Activated T-cell treated with anti-CD3 and anti-CD28 coated beads, Interleukin-2, amount 50 U/mL, for 1 hour (primary cell): ENCODE results near the gene LY6G6C.

Source experiments
- DNase-seq: peaks from one replicate; pipeline ENCODE4 v3.0.0-alpha.2; 2020

The LY6G6C gene

DNA sequence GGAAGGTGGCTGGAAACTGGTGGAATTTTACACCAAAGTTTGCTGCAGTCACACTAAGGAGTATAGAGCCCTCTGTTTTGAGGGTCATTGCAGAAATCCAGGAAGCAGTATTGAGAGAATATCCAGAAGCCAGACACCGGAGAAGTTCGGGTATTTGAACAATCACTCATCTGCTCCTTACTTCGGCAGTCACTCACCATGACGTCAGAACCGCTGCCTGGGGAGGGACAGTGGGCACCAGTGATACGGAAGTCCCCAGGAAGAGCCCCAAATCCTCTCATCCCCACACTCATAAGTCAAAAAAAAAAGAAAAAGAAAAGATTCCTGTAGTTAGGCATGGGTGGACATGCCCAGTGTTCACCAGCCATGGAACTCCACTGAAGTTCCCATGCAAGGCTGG lies 44.6 kb downstream of the LY6G6C start:
- DNase-seq, result no peak

DNA sequence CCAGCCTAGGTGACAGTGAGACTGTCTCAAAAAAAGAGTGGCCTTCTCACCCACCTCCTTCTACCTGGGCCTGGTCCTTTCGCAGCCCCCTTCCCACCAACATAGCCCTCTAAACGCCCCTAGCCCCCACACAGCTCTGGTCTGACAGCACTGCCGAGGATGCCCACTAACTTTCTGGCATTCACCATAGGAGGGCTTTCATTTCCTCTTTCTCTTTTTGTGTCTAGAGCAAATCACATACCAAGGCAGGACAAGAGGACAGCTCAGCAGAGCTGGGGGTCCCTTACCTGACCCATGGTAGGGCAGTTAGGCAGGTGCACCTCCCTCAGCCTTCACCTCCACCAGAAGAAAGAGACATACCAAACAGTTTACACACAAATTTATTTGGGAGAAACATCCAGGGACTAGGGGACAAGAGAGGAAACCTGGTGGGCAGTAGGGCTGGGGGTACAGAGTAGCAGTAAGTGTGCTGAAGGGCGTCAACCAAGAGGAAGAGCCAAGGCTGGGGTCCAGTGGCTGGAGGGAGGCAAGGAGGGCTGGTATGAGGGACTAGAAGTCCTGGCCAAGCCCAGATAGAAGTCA lies 45.1 kb downstream of the LY6G6C start:
- DNase-seq, result no peak

DNA sequence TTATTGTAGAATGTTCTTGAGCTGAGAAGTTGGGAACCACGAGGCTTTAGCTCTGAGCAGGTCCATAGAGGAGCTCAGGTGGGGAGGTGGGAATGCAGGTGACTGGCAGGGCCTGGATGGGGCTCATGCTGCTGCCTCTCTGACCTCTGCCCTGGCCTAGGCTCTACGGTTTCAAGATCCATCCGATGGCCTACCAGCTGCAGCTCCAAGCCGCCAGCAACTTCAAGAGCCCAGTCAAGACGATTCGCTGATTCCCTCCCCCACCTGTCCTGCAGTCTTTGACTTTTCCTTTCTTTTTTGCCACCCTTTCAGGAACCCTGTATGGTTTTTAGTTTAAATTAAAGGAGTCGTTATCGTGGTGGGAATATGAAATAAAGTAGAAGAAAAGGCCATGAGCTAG lies 51.9 kb downstream of the LY6G6C start, which contains the start of gene LY6G5B:
Gene LY6G5B (plus strand): TSS at position 301 of the 400 bp plus-strand sequence. CDS start 975 bp downstream, outside the sequence.
- DNase-seq, result no peak
